PC-3 (cell line): ENCODE measurements around the gene SP7. TPM values are rescaled to one million over a fixed set of nuclear protein-coding genes. Genes with fewer than 3 reads are reported as not detected.

Experiments used
- ATAC-seq: fragments of 200-7000 bp; cut with Tn5 transposase; 2 replicates; pipeline ENCODE4 v1.9.1; 2020; ENCODE audit warnings: mild to moderate bottlenecking, moderate library complexity
- BruUV-seq: library from RNA; stranded (reverse); fragments of 400-500 nt; replicated peaks from 2 replicates; lab custom pipeline; 2021; lab: Mats Ljungman, UMichigan
- CTCF ChIA-PET: fragments of 300-600 bp; sonication (Branson Sonifier 250); formaldehyde crosslinking; loops from one replicate; lab custom pipeline; 2022; ENCODE audit warnings: antibody characterized with exemption; lab: Charles Lee
- POLR2A ChIA-PET: fragments of 300-600 bp; sonication (Branson Sonifier 250); formaldehyde crosslinking; loops from one replicate; lab custom pipeline; 2022; ENCODE audit warnings: antibody characterized with exemption; ENCODE audit not compliant: unreplicated experiment; lab: Charles Lee
- DNase-seq: peaks from one replicate; pipeline ENCODE4 v3.0.0-alpha.2; 2015
- H2AFZ ChIP-seq: fragments of 300-600 bp; sonication (generic); 2 replicates; pipeline ENCODE4 v1.6.0; 2016; ENCODE audit warnings: antibody characterized with exemption, low read length
- H3F3A ChIP-seq: fragments of 300-600 bp; sonication (generic); one replicate; pipeline ENCODE4 v1.6.0; 2017; ENCODE audit warnings: antibody characterized with exemption, low read length, control low read depth, mild to moderate bottlenecking; ENCODE audit not compliant: unreplicated experiment
- H3K27ac ChIP-seq: fragments of 300-600 bp; sonication (generic); 2 replicates; pipeline ENCODE4 v1.5.1; 2016; ENCODE audit warnings: mild to moderate bottlenecking, low read length
- H3K27me3 ChIP-seq: fragments of 300-600 bp; sonication (generic); 2 replicates; pipeline ENCODE4 v1.6.1; 2016; ENCODE audit warnings: low read length, mixed read lengths
- H3K36me3 ChIP-seq: fragments of 300-600 bp; sonication (generic); 2 replicates; pipeline ENCODE4 v1.6.1; 2016; ENCODE audit warnings: low read depth, mixed run types, low read length, mixed read lengths
- H3K4me1 ChIP-seq: fragments of 300-600 bp; sonication (generic); 2 replicates; pipeline ENCODE4 v1.5.1; 2016; ENCODE audit warnings: low read length; ENCODE audit not compliant: insufficient read depth
- H3K4me2 ChIP-seq: fragments of 300-600 bp; sonication (generic); 2 replicates; pipeline ENCODE4 v1.6.0; 2016; ENCODE audit warnings: low read length
- H3K4me3 ChIP-seq: fragments of 300-600 bp; sonication (generic); 2 replicates; pipeline ENCODE4 v1.5.1; 2016; ENCODE audit warnings: mild to moderate bottlenecking, low read length, mixed read lengths
- H3K79me2 ChIP-seq: fragments of 300-600 bp; sonication (generic); 2 replicates; pipeline ENCODE4 v1.6.1; 2017; ENCODE audit warnings: low read length, mixed read lengths
- H3K9ac ChIP-seq: fragments of 300-600 bp; sonication (generic); 2 replicates; pipeline ENCODE4 v1.6.0; 2016; ENCODE audit warnings: mild to moderate bottlenecking, low read length
- H3K9me2 ChIP-seq: fragments of 300-600 bp; sonication (generic); replicated peaks from 2 replicates; pipeline ENCODE4 v1.6.1; 2016; ENCODE audit warnings: mixed run types, low read length, mixed read lengths
- H3K9me3 ChIP-seq: fragments of 300-600 bp; sonication (generic); 2 replicates; pipeline ENCODE4 v1.6.1; 2016; ENCODE audit warnings: low read length, mixed read lengths
- H4K20me1 ChIP-seq: fragments of 300-600 bp; sonication (generic); 2 replicates; pipeline ENCODE4 v1.6.1; 2016; ENCODE audit warnings: low read length, mixed read lengths
- CTCF ChIP-seq: fragments of 300-600 bp; sonication (generic); conservative IDR thresholded peaks from 2 replicates; pipeline ENCODE4 v1.5.1; 2017; ENCODE audit warnings: antibody characterized with exemption, low read depth, mild to moderate bottlenecking, low read length
- EZH2 ChIP-seq: fragments of 300-600 bp; sonication (generic); IDR thresholded peaks from one replicate; pipeline ENCODE4 v1.6.1; 2017; ENCODE audit warnings: antibody characterized with exemption, mild to moderate bottlenecking, low read length; ENCODE audit not compliant: unreplicated experiment
- EZH2phosphoT487 ChIP-seq: fragments of 300-600 bp; sonication (generic); IDR thresholded peaks from 2 replicates; pipeline ENCODE4 v1.6.1; 2018; ENCODE audit warnings: mild to moderate bottlenecking, antibody characterized with exemption, low read length, borderline replicate concordance
- intact Hi-C: fragments of 100-400 bp; cut with micrococcal nuclease; formaldehyde crosslinking; loops from 2 replicates; pipeline ENCODE4 v1.9.0; 2023
- total RNA-seq: library from RNA; depleted of rRNA; stranded (reverse); fragments of >200 nt; gene quantifications from 2 replicates; pipeline ENCODE4 v1.2.3, GENCODE V29; 2014

SP7 gene
- total RNA-seq, 1 experiment from 2014 or later, result not detected

DNA sequence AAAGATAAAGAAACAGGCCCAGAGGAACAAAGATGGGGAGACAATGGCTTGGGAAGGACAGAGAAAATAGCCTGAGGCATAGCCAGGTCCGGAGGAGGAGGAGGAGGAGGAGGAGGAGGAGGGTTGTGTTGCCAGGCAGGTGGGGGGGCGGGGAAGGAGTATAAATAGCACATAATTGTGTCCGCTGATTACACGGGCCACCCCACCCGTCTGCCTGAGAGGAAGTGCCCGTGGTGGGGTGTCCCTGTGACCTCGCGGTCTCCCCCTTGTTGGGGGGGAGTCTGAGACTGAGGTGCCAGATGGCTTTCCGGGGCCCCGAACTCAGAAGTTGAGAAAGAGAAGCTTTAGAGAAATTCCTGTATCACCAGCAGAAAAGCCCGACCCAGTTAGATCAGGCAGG is 1.9 kb upstream of the SP7 start:
- intact Hi-C loops, result no loop called here

GRCh38 chr12:53334822-53335221 is 1.3 kb downstream of the SP7 start:
- H3K4me3 ChIP-seq, result no peak overlapping the region
- ChIA-PET POLR2A (no interaction called here), CTCF (interaction anchor here (0.9 to 1.1 kb wide), 2 partner anchors 17 to 86 kb away, joined by 3 read pairs; no protein-coding TSS in a partner anchor)
- no peaks in the 10 kb centered on the region for H3K79me2 ChIP-seq
- H3K4me1 ChIP-seq, result no peaks in the 10 kb centered on the region
- no peak overlapping the region for H3K27ac ChIP-seq
- no peak overlapping the region for H2AFZ ChIP-seq
- BruUV-seq, result no TSS peak
- H4K20me1 ChIP-seq, result no peaks in the 10 kb centered on the region
- DNase-seq (no peak), ATAC-seq (no peak)
- no peaks in the 10 kb centered on the region for H3K9me3 ChIP-seq
- no peaks in the 10 kb centered on the region for H3K27me3 ChIP-seq
- intact Hi-C loops, result no loop called here
- H3K9ac ChIP-seq, result no peak overlapping the region
- TF ChIP-seq EZH2 (no peak), CTCF (no peak), EZH2phosphoT487 (no peak)
- no peaks in the 10 kb centered on the region for H3K36me3 ChIP-seq
- H3K9me2 ChIP-seq, result no peaks in the 10 kb centered on the region
- H3F3A ChIP-seq, result no peaks in the 10 kb centered on the region
- H3K4me2 ChIP-seq, result no peak overlapping the region

More for the DNA sequence above, 1.9 kb upstream of the SP7 start:
- Histone ChIP-seq H3K4me1 (no peaks in the 10 kb centered on the region), H2AFZ (no peak overlapping the region), H3K36me3 (no peaks in the 10 kb centered on the region), H3K9me2 (no peaks in the 10 kb centered on the region), H3K27me3 (no peaks in the 10 kb centered on the region), H3K4me2 (no peak overlapping the region), H3K9ac (no peak overlapping the region), H4K20me1 (no peaks in the 10 kb centered on the region), H3K9me3 (no peaks in the 10 kb centered on the region), H3K4me3 (no peak overlapping the region), H3F3A (no peaks in the 10 kb centered on the region), H3K79me2 (no peaks in the 10 kb centered on the region), H3K27ac (no peak overlapping the region)
- ChIA-PET CTCF (no interaction called here), POLR2A (no interaction called here)
- DNase-seq (no peak), ATAC-seq (no peak)
- no TSS peak for BruUV-seq
- TF ChIP-seq EZH2, result no peak
- no peak for TF ChIP-seq CTCF
- TF ChIP-seq EZH2phosphoT487, result no peak

GRCh38 chr12:53333845-53334244 is 2.3 kb downstream of the SP7 start:
- Histone ChIP-seq H3K27ac (no peak overlapping the region), H4K20me1 (no peaks in the 10 kb centered on the region), H3K36me3 (no peaks in the 10 kb centered on the region), H3F3A (no peaks in the 10 kb centered on the region), H2AFZ (no peak overlapping the region), H3K4me3 (no peak overlapping the region), H3K9me3 (no peaks in the 10 kb centered on the region), H3K9me2 (no peaks in the 10 kb centered on the region), H3K27me3 (no peaks in the 10 kb centered on the region), H3K4me2 (no peak overlapping the region), H3K79me2 (no peaks in the 10 kb centered on the region), H3K9ac (no peak overlapping the region), H3K4me1 (no peaks in the 10 kb centered on the region)
- BruUV-seq, result no TSS peak
- ChIA-PET POLR2A (no interaction called here), CTCF (no interaction called here)
- TF ChIP-seq EZH2phosphoT487 (no peak), CTCF (no peak), EZH2 (no peak)
- DNase-seq, result no peak
- ATAC-seq, result no peak
- intact Hi-C loops, result no loop called here
